Mucosa of descending colon (tissue), 3 donors: ENCODE data around the gene MAGIX. TPM values are rescaled to one million over a fixed set of nuclear protein-coding genes. Genes with fewer than 3 reads are reported as not detected.

Experiments
- ATAC-seq: fragments of 200-7000 bp; cut with Tn5 transposase; one replicate; pipeline ENCODE4 v1.9.1; 2020; ENCODE audit warnings: mild to moderate bottlenecking, moderate library complexity
- DNase-seq, 3 donors: peaks; one replicate each; pipeline ENCODE4 v3.0.0-alpha.2; 2020
- H3K36me3 ChIP-seq: fragments of 200-600 bp; one replicate; pipeline ENCODE4 v1.8.0; 2021; ENCODE audit warnings: low read depth, mild to moderate bottlenecking
- H3K4me1 ChIP-seq: fragments of 200-600 bp; one replicate; pipeline ENCODE4 v1.8.0; 2021; ENCODE audit warnings: low read depth, mild to moderate bottlenecking
- H3K4me3 ChIP-seq: fragments of 200-600 bp; one replicate; pipeline ENCODE4 v1.8.0; 2021; ENCODE audit warnings: mild to moderate bottlenecking
- H3K9me3 ChIP-seq: fragments of 200-600 bp; one replicate; pipeline ENCODE4 v1.8.0; 2021; ENCODE audit warnings: mild to moderate bottlenecking
- CTCF ChIP-seq: fragments of 200-600 bp; IDR thresholded peaks from one replicate; pipeline ENCODE4 v1.8.0; 2022; ENCODE audit warnings: antibody characterized with exemption, mild to moderate bottlenecking
- intact Hi-C, 2 donors: fragments of 100-400 bp; cut with DNase I in 1 of 2; cut with micrococcal nuclease in 1 of 2; formaldehyde crosslinking; loops; one replicate each; pipeline versions ENCODE4 v1.11.0 to v1.11.1; 2022; cut with DNase I, micrococcal nuclease
- total RNA-seq, 3 donors: library from RNA; stranded (reverse); fragmentation: NEBNext Ultra II Directional in 2 of 3; extraction: Animal tissue kit (Norgen Biotek cat#: 25700) in 2 of 3; gene quantifications; one replicate each; pipeline versions ENCODE4 v1.2.1 to v1.2.4, GENCODE V29; 2021 to 2023
- donor health status: DM: no; HTN: no; CAD: no; lungs with moderate emphysema.
- donor health status: DM: no; HTN: no; CAD: no.
- donor health status: DM: no; HTN: yes; CAD: no.

MAGIX gene
- total RNA-seq, 3 donors from 2014 or later = 9.5 to 16.8 (median 15.6) TPM

GRCh38 chrX:49209434-49210251, 47.1 kb downstream of the MAGIX start:
- intact Hi-C loops = no loop called here
- H3K9me3 ChIP-seq = no peaks in the 10 kb centered on the region
- no peaks in the 10 kb centered on the region for H3K36me3 ChIP-seq
- H3K4me3 ChIP-seq = no peak overlapping the region
- DNase-seq (no peak), ATAC-seq (no peak)
- TF ChIP-seq CTCF = no peak
- H3K4me1 ChIP-seq = no peaks in the 10 kb centered on the region

- TF ChIP-seq CTCF = no peak
- Histone ChIP-seq H3K9me3 (no peaks in the 10 kb centered on the region), H3K36me3 (no peaks in the 10 kb centered on the region), H3K4me1 (no peaks in the 10 kb centered on the region), H3K4me3 (no peak overlapping the region)
- ATAC-seq = no peak
- intact Hi-C loops = no loop called here
- DNase-seq = no peak
Observed at GRCh38 chrX:49210406-49210805, 47.8 kb downstream of the MAGIX start.

GRCh38 chrX:49211074-49211473, 48.5 kb downstream of the MAGIX start:
- no peak overlapping the region for H3K4me3 ChIP-seq
- DNase-seq (no peak), ATAC-seq (no peak)
- H3K36me3 ChIP-seq = no peaks in the 10 kb centered on the region
- no peak for TF ChIP-seq CTCF
- no peaks in the 10 kb centered on the region for H3K4me1 ChIP-seq
- H3K9me3 ChIP-seq = no peaks in the 10 kb centered on the region
- intact Hi-C loops = no loop called here

- TF ChIP-seq CTCF = no peak
- H3K36me3 ChIP-seq = no peaks in the 10 kb centered on the region
- H3K4me3 ChIP-seq = no peak overlapping the region
- no peaks in the 10 kb centered on the region for H3K9me3 ChIP-seq
- no peak for DNase-seq
- no peak for ATAC-seq
- intact Hi-C loops = no loop called here
- H3K4me1 ChIP-seq = no peaks in the 10 kb centered on the region
Observed at GRCh38 chrX:49212209-49212608, 49.7 kb downstream of the MAGIX start.

GRCh38 chrX:49212861-49213260, 50.3 kb downstream of the MAGIX start:
- H3K4me3 ChIP-seq = no peak overlapping the region
- DNase-seq (no peak), ATAC-seq (no peak)
- no peaks in the 10 kb centered on the region for H3K36me3 ChIP-seq
- intact Hi-C loops = no loop called here
- H3K9me3 ChIP-seq = no peaks in the 10 kb centered on the region
- H3K4me1 ChIP-seq = no peaks in the 10 kb centered on the region
- TF ChIP-seq CTCF = no peak
